K562 (cell line): ENCODE data around the gene GABPB2. TPM values are rescaled to one million over a fixed set of nuclear protein-coding genes. Genes with fewer than 3 reads are reported as not detected.
A peak's percentile ranks its signal among the peaks of the same experiment; 100 is the strongest.

ENCODE experiments used
- C11orf30 ChIP-seq: fragments of 450-650 bp; IDR thresholded peaks from 2 replicates; pipeline ENCODE4 v1.6.1; 2016; ENCODE audit warnings: low read depth, mild to moderate bottlenecking
- CEBPB ChIP-seq: fragments of 450-650 bp; IDR thresholded peaks from 2 replicates; pipeline ENCODE4 v1.6.1; 2016; ENCODE audit warnings: missing genetic modification characterization, missing compliant biosample characterization
- ETV6 ChIP-seq, 3 experiments: fragments of 150-350 bp in 1 of 3; sonication (generic) in 1 of 3; formaldehyde crosslinking in 1 of 3; IDR thresholded peaks; 2 replicates each; pipeline versions ENCODE4 v1.6.1 to v1.8.0; 2014 to 2022; ENCODE audit warnings: borderline replicate concordance in 2 of 3, low read depth in 2 of 3, antibody characterized with exemption in 1 of 3, low read length in 1 of 3, mild to moderate bottlenecking in 1 of 3, missing genetic modification reagents in 1 of 3
- FIP1L1 ChIP-seq: fragments of 200-400 bp; formaldehyde crosslinking; IDR thresholded peaks from 2 replicates; pipeline ENCODE4 v1.6.1; 2018; ENCODE audit warnings: mild to moderate bottlenecking, low read depth, low read length; ENCODE audit not compliant: poor library complexity, severe bottlenecking
- GATAD2A ChIP-seq: fragments of 450-650 bp; IDR thresholded peaks from 2 replicates; pipeline ENCODE4 v1.6.1; 2017
- HNRNPH1 ChIP-seq: fragments of 200-400 bp; formaldehyde crosslinking; optimal IDR thresholded peaks from 2 replicates; pipeline ENCODE3; 2017; ENCODE audit warnings: low read depth, mild to moderate bottlenecking, low read length, moderate library complexity
- MTF1 ChIP-seq: fragments of 250-450 bp; sonication (Bioruptor Pico); IDR thresholded peaks from 2 replicates; pipeline ENCODE4 v1.9.0; 2021; ENCODE audit warnings: moderate library complexity, mild to moderate bottlenecking, inconsistent platforms, borderline replicate concordance
- PPARD ChIP-seq: fragments of 250-450 bp; sonication (Bioruptor Pico); IDR thresholded peaks from 2 replicates; pipeline ENCODE4 v1.8.0; 2022; ENCODE audit warnings: inconsistent platforms, mild to moderate bottlenecking, moderate library complexity
- RBM22 ChIP-seq: fragments of 200-400 bp; formaldehyde crosslinking; IDR thresholded peaks from 2 replicates; pipeline ENCODE4 v1.6.1; 2018; ENCODE audit warnings: low read length, low read depth; ENCODE audit not compliant: poor library complexity, severe bottlenecking
- RFX5 ChIP-seq: IDR thresholded peaks from 2 replicates; pipeline ENCODE4 v1.6.1; 2011; ENCODE audit warnings: low read depth, mild to moderate bottlenecking, improper control_type of control experiment, low read length
- SRSF1 ChIP-seq: fragments of 200-400 bp; formaldehyde crosslinking; IDR thresholded peaks from 2 replicates; pipeline ENCODE4 v1.6.1; 2017; ENCODE audit warnings: mild to moderate bottlenecking, low read depth, low read length, moderate library complexity
- ZNF212 ChIP-seq: fragments of 450-650 bp; formaldehyde crosslinking; IDR thresholded peaks from 2 replicates; pipeline ENCODE4 v1.4.0; 2020; ENCODE audit warnings: mild to moderate bottlenecking
- ZNF263 ChIP-seq: sonication (generic); formaldehyde crosslinking; IDR thresholded peaks from 2 replicates; pipeline ENCODE4 v1.8.0; 2022; ENCODE audit warnings: mild to moderate bottlenecking, missing genetic modification reagents, borderline replicate concordance
- ZNF695 ChIP-seq: fragments of 450-650 bp; formaldehyde crosslinking; IDR thresholded peaks from 2 replicates; pipeline ENCODE4 v1.4.0; 2020; ENCODE audit warnings: mild to moderate bottlenecking, moderate library complexity
- polyA plus RNA-seq, 8 experiments: library from polyadenylated mRNA; depleted of rRNA in 4 of 8; stranded (reverse) in 5 of 8; unstranded in 3 of 8; fragments of >200 nt; fragmentation: Nextera tagmentation in 2 of 8; fragmentation: Illumina TruSeq in 1 of 8; extraction: Ambion mirVana in 2 of 8; extraction: Trizol in 1 of 8; gene quantifications; 2 replicates each; pipeline versions ENCODE4 v1.2.1 to v1.2.3, GENCODE V29; 2011 to 2014; ENCODE audit warnings: inconsistent platforms in 1 of 8, missing spikeins in 1 of 8
- total RNA-seq, 7 experiments: library from RNA; depleted of rRNA in 6 of 7; stranded (reverse); fragments of >200 nt in 6 of 7; fragmentation: Illumina TruSeq in 2 of 7; extraction: Trizol in 2 of 7; gene quantifications; 2 replicates each; pipeline versions ENCODE4 v1.2.1 to v1.2.3, GENCODE V29; 2011 to 2021; ENCODE audit warnings: low replicate concordance in 1 of 7
- TF ChIP-seq, protein P1 (sequence below): fragments of 150-350 bp; conservative IDR thresholded peaks from 2 replicates; pipeline ENCODE4 v1.6.1; 2014; ENCODE audit warnings: low read length
- TF ChIP-seq, protein P2 (sequence below): sonication (generic); formaldehyde crosslinking; IDR thresholded peaks from 2 replicates; pipeline ENCODE4 v1.8.1; 2023; ENCODE audit warnings: mild to moderate bottlenecking, missing genetic modification reagents, moderate library complexity
- TF ChIP-seq, protein P3 (sequence below): fragments of 450-650 bp; formaldehyde crosslinking; IDR thresholded peaks from 2 replicates; pipeline ENCODE4 v1.4.0; 2022; ENCODE audit warnings: mild to moderate bottlenecking, moderate library complexity

GABPB2 gene
- total and polyA plus RNA-seq, 9 of the 15 experiments (the other 6 are each of a cell fraction or from before 2014, with no cell fraction given): 2.2 to 13.3 (median 6.1) TPM

DNA sequence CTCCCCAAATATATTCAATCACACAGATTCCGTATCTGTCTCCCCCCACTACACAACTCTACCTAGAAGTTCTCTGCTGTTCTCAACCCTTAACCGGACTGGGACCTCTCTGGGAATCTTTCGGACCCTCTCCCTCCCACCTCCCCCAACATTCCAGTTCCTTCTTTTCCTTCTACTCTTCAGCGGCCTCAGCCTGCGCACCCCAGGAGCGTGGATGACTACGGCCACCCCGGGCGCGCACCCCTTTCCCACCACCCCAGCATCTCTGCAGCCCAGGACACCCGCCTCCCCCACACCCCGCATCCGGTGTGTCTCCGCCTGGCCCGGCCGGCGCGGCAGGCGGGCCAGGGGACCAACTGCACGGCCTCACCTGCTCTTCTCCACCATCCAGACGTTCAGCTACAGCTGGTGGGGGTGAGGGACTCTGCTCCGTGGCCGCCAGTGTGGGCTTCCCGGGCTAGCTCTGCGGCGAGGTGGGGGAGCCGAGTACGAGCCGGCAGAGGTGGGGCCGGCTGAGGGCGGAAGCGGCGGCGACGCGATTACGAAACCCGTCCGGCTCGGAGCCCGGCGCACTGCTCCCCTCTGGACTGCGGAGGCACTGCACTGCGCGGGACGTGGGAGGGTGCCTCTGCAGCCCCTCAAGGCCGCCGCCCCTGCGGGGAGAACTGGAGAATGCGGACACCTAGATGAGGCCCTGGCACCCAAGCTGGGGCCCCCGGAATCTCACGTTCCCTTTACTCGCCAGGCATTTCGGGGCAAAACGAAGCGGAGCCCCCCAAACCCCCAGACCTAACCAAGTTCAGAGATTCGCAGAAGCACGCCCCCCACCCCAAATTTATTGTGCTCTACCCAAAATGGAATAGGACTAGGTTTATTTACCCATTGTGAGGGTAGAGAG lies 11.2 kb upstream of the GABPB2 start, which contains the start of gene CDC42SE1 (continued):
- TF ChIP-seq HNRNPH1 (no peak), ETV6 (IDR thresholded peaks at IDR 0.05; ENCODE audit: borderline replicate concordance in 1 of 2, low read depth in 2 of 2, low read length in 1 of 2) (peak in 1 of 2 experiments; percentile 52; a peak in 1 of 4 replicates), ETV6 (CRISPR knock-in tag; IDR thresholded peaks at IDR 0.05; ENCODE audit: borderline replicate concordance) (peak; percentile 58; the same call in 1 of the 2 replicates), ZNF695 (CRISPR knock-in tag) (no peak), SRSF1 (no peak), FIP1L1 (no peak), RBM22 (peak; percentile 45), MTF1 (CRISPR knock-in tag) (no peak), C11orf30 (peak; percentile 32; the same call in 1 of the 2 replicates), ZNF263 (CRISPR knock-in tag) (no peak), PPARD (CRISPR knock-in tag) (no peak), RFX5 (no peak), CEBPB (peak; percentile 99), ZNF212 (0 out of 2 replicates have a peak, but pooled peaks have one; percentile 60), GATAD2A (peak; percentile 94)
- TF ChIP-seq, protein P1, sequence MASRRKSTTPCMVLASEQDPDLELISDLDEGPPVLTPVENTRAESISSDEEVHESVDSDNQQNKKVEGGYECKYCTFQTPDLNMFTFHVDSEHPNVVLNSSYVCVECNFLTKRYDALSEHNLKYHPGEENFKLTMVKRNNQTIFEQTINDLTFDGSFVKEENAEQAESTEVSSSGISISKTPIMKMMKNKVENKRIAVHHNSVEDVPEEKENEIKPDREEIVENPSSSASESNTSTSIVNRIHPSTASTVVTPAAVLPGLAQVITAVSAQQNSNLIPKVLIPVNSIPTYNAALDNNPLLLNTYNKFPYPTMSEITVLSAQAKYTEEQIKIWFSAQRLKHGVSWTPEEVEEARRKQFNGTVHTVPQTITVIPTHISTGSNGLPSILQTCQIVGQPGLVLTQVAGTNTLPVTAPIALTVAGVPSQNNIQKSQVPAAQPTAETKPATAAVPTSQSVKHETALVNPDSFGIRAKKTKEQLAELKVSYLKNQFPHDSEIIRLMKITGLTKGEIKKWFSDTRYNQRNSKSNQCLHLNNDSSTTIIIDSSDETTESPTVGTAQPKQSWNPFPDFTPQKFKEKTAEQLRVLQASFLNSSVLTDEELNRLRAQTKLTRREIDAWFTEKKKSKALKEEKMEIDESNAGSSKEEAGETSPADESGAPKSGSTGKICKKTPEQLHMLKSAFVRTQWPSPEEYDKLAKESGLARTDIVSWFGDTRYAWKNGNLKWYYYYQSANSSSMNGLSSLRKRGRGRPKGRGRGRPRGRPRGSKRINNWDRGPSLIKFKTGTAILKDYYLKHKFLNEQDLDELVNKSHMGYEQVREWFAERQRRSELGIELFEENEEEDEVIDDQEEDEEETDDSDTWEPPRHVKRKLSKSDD: 0 out of 2 replicates have a peak, but pooled peaks have one; percentile 48
- TF ChIP-seq, protein P2, sequence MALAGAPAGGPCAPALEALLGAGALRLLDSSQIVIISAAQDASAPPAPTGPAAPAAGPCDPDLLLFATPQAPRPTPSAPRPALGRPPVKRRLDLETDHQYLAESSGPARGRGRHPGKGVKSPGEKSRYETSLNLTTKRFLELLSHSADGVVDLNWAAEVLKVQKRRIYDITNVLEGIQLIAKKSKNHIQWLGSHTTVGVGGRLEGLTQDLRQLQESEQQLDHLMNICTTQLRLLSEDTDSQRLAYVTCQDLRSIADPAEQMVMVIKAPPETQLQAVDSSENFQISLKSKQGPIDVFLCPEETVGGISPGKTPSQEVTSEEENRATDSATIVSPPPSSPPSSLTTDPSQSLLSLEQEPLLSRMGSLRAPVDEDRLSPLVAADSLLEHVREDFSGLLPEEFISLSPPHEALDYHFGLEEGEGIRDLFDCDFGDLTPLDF (CRISPR knock-in tag): no peak
- TF ChIP-seq, protein P3, sequence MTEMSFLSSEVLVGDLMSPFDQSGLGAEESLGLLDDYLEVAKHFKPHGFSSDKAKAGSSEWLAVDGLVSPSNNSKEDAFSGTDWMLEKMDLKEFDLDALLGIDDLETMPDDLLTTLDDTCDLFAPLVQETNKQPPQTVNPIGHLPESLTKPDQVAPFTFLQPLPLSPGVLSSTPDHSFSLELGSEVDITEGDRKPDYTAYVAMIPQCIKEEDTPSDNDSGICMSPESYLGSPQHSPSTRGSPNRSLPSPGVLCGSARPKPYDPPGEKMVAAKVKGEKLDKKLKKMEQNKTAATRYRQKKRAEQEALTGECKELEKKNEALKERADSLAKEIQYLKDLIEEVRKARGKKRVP (CRISPR knock-in tag): 0 out of 2 replicates have a peak, but pooled peaks have one; percentile 32
